GM19328 (cell line): ENCODE data around the gene PER2.

Experiments used
- ATAC-seq: cut with Tn5 transposase; IDR thresholded peaks from one replicate; pipeline ENCODE4 v1.9.1; 2021; ENCODE audit warnings: mild to moderate bottlenecking, moderate library complexity; ENCODE audit not compliant: unreplicated experiment

The PER2 gene

GRCh38 chr2:238251986-238252385 is 36.4 kb downstream of the PER2 start:
- ATAC-seq, result no peak

- no peak for ATAC-seq
Measured at GRCh38 chr2:238251331-238251730, 37.1 kb downstream of the PER2 start.

- ATAC-seq, result no peak
Measured at GRCh38 chr2:238250896-238251295, 37.5 kb downstream of the PER2 start.

- no peak for ATAC-seq
Measured at GRCh38 chr2:238247841-238248453, 40.5 kb downstream of the PER2 start.

GRCh38 chr2:238247002-238247822 is 41.2 kb downstream of the PER2 start:
- no peak for ATAC-seq

- no peak for ATAC-seq
Measured at GRCh38 chr2:238244151-238244550, 44.3 kb downstream of the PER2 start.

- ATAC-seq, result no peak
Measured at GRCh38 chr2:238243496-238244076, 44.8 kb downstream of the PER2 start.

GRCh38 chr2:238242731-238243495 is 45.5 kb downstream of the PER2 start:
- ATAC-seq, result no peak

GRCh38 chr2:238241970-238242369 is 46.4 kb downstream of the PER2 start:
- ATAC-seq, result no peak

GRCh38 chr2:238240757-238241711 is 47.4 kb downstream of the PER2 start:
- no peak for ATAC-seq

- peak; percentile 78 for ATAC-seq
Measured at GRCh38 chr2:238239863-238240756, 48.3 kb downstream of the PER2 start, which contains the start of gene HES6. Gene HES6 (minus strand): TSS chr2:238240038. CDS start chr2:238239905, 133 bp downstream.

- ATAC-seq, result peak; percentile 29
Measured at GRCh38 chr2:238239543-238239862, 48.9 kb downstream of the PER2 start.

GRCh38 chr2:238238766-238239542 is 49.5 kb downstream of the PER2 start:
- no peak for ATAC-seq

- no peak for ATAC-seq
Measured at GRCh38 chr2:238238311-238238765, 50.1 kb downstream of the PER2 start.

- ATAC-seq, result no peak
Measured at GRCh38 chr2:238237431-238238135, 50.8 kb downstream of the PER2 start.

GRCh38 chr2:238236571-238236970 is 51.8 kb downstream of the PER2 start:
- no peak for ATAC-seq

- ATAC-seq, result no peak
Measured at GRCh38 chr2:238235856-238236255, 52.6 kb downstream of the PER2 start.

- no peak for ATAC-seq
Measured at GRCh38 chr2:238235331-238235732, 53.1 kb downstream of the PER2 start.
